PFSK-1 (cell line): Measurements from ENCODE around the gene VAV3.

Experiments used
- FOXP2 ChIP-seq: optimal IDR thresholded peaks from 2 replicates; pipeline ENCODE3; 2011; ENCODE audit warnings: borderline replicate concordance, control low read depth, inconsistent platforms; ENCODE audit not compliant: insufficient read depth; ENCODE audit errors: extremely low read length, extremely low read depth
- POLR2AphosphoS5 ChIP-seq: IDR thresholded peaks from 2 replicates; pipeline ENCODE4 v1.6.1; 2012; ENCODE audit warnings: low read depth, mild to moderate bottlenecking, control low read depth, low read length, moderate library complexity
- SIN3A ChIP-seq: IDR thresholded peaks from 2 replicates; pipeline ENCODE4 v1.6.1; 2012; ENCODE audit warnings: mild to moderate bottlenecking, low read length, moderate library complexity, borderline replicate concordance; ENCODE audit not compliant: insufficient read depth
- TAF1 ChIP-seq: IDR thresholded peaks from 2 replicates; pipeline ENCODE4 v1.6.1; 2012; ENCODE audit warnings: low read length, control low read depth, borderline replicate concordance; ENCODE audit not compliant: insufficient read depth
- TF ChIP-seq, protein P1 (sequence below), 2 experiments: IDR thresholded peaks; 2 replicates each; pipeline versions ENCODE4 v1.6.1 to v1.8.0; 2011 to 2012; ENCODE audit warnings: low read depth in 2 of 2, low read length in 2 of 2, control low read depth in 1 of 2, inconsistent platforms in 1 of 2, mild to moderate bottlenecking in 1 of 2, moderate library complexity in 1 of 2; ENCODE audit not compliant: insufficient read depth in 1 of 2

The VAV3 gene

DNA sequence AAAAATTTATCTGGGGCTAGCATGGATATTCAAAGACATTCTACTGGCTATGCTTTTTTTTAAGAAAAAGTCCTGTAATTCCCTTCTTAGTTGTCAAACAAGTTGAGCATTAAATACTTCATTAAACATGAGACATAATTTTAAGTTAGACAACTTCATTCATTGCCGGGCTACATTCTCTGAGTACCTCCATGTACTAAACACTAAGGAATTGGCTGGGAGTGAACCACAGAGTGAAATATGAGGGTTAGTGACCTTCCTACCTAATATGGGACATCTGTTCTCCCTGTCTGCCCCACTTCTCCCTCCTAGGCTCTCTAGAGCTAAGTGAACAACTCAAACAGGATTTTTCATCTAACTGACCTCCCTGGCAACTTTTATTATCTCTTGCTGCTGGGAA lies 370.4 kb downstream of the VAV3 start:
- TF ChIP-seq, protein P1, sequence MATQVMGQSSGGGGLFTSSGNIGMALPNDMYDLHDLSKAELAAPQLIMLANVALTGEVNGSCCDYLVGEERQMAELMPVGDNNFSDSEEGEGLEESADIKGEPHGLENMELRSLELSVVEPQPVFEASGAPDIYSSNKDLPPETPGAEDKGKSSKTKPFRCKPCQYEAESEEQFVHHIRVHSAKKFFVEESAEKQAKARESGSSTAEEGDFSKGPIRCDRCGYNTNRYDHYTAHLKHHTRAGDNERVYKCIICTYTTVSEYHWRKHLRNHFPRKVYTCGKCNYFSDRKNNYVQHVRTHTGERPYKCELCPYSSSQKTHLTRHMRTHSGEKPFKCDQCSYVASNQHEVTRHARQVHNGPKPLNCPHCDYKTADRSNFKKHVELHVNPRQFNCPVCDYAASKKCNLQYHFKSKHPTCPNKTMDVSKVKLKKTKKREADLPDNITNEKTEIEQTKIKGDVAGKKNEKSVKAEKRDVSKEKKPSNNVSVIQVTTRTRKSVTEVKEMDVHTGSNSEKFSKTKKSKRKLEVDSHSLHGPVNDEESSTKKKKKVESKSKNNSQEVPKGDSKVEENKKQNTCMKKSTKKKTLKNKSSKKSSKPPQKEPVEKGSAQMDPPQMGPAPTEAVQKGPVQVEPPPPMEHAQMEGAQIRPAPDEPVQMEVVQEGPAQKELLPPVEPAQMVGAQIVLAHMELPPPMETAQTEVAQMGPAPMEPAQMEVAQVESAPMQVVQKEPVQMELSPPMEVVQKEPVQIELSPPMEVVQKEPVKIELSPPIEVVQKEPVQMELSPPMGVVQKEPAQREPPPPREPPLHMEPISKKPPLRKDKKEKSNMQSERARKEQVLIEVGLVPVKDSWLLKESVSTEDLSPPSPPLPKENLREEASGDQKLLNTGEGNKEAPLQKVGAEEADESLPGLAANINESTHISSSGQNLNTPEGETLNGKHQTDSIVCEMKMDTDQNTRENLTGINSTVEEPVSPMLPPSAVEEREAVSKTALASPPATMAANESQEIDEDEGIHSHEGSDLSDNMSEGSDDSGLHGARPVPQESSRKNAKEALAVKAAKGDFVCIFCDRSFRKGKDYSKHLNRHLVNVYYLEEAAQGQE (IDR thresholded peaks at IDR 0.05; ENCODE audit: insufficient read depth in 1 of 2, low read depth in 2 of 2, low read length in 2 of 2): no peak
- no peak for TF ChIP-seq POLR2AphosphoS5
- TF ChIP-seq SIN3A: no peak
- no peak for TF ChIP-seq FOXP2
- TF ChIP-seq TAF1: no peak

DNA sequence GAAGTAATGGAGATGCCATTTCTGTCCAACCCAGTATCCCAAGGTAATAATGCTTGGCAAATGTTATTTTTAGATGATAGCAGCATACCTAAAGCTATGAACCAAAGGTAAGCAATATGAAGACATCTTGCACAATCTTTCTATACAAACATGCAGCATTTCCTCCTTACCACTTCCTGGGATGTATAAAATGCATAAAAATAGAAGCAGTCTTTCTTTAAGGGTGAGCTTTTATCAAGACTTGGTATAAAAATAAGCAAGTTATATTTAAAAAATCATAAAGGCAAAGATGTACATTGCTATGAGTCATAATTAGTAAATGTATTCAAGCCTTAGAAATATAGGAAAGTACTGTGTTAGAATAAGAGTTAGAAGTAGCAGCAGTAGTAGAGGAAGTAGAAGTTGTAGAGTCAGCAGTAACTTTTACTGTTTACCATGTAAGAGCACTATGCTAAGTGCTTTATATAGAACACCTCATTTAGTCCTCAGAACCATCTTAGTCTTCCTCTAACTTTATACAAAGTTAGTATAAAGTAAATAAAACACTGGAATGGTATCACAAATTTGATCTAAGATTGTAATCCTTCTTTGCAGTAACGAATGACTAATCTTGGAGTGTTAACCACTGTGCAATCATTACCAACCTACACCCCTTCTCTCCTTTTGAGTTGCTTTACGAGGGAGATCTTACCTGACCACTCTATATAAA lies 371.3 kb downstream of the VAV3 start:
- TF ChIP-seq SIN3A (no peak), TAF1 (no peak), FOXP2 (no peak), POLR2AphosphoS5 (no peak)
- TF ChIP-seq, protein P1 (IDR thresholded peaks at IDR 0.05; ENCODE audit: insufficient read depth in 1 of 2, low read depth in 2 of 2, low read length in 2 of 2): no peak

DNA sequence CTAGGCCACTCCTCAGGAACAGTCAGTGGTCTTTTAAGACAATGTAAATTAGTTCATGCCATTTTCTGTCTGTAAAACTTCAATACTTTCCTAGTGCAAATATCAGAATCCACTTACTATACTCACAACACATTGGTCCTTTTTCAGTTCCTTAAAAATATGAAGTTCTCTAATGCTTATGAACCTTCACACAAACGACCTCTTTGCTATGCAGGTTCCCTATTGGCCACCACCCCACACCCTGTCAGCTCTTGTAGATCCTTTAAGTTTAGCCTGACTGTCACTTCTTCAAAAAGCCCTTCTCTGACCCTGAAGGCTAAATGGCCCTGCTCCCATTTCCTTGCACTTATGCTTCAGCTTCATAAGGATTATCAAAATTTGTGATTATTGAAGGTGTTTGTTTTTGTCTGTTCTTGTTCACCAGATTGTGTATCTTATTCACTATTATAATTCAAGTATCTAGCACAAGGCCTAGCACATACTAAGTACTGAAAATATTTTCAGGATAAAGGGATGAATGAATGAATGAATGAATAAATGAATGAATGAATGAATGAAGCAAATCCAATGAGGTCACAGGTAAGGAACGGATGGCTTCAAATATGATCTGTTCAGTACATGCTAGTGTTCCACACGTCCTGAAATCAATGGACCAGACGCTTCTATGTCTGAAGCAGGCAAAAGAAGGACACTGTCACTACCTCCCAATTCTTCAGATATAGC lies 373.9 kb downstream of the VAV3 start:
- TF ChIP-seq POLR2AphosphoS5: no peak
- TF ChIP-seq, protein P1 (IDR thresholded peaks at IDR 0.05; ENCODE audit: insufficient read depth in 1 of 2, low read depth in 2 of 2, low read length in 2 of 2): no peak

DNA sequence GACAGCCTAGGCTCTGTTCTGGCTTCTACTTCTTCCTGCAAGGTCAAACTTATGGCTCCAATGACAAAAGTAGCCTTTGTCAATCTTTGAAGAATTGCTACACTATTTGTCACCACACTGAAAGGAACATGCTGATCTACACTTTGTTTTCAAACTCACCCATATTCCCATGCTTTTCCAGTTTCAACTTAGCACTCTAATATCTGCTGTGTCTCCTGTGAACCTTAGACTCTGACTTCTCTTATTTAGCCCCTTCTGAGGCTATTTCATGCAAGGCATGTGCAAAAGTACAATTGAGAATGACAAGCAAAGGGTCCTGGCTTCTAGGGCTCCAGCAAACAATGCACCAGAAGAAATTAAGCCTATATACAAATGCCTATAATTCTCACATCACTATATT lies 374.9 kb downstream of the VAV3 start:
- TF ChIP-seq, protein P1 (IDR thresholded peaks at IDR 0.05; ENCODE audit: insufficient read depth in 1 of 2, low read depth in 2 of 2, low read length in 2 of 2): no peak
- TF ChIP-seq FOXP2 (no peak), TAF1 (no peak), SIN3A (no peak), POLR2AphosphoS5 (no peak)

DNA sequence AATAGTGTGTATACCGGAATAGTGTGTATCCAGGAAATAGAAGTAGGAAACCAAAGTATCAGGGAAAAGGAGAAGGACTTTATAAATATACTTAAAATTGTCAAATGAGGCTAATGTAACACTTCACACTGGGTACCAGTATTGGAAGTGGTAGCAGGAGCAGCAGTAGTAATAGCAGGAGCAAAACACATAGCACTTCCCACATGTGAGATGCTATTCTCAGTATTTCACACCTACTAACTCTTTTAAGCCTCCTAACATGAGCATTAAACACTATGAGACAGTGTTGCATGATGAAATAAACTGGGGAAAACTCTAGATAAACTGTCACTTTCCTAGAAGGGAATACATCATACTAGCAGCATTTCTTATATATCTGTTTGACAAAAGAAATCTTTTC lies 376.7 kb downstream of the VAV3 start:
- TF ChIP-seq, protein P1 (IDR thresholded peaks at IDR 0.05; ENCODE audit: insufficient read depth in 1 of 2, low read depth in 2 of 2, low read length in 2 of 2): no peak
- TF ChIP-seq POLR2AphosphoS5 (no peak), TAF1 (no peak), FOXP2 (no peak), SIN3A (no peak)
